ENCODE data around the gene KCNH6. TPM values are rescaled to one million over a fixed set of nuclear protein-coding genes. Genes with fewer than 3 reads are reported as not detected.

Gene KCNH6
- total RNA-seq, 1 donor from 2014 or later: not detected

DNA sequence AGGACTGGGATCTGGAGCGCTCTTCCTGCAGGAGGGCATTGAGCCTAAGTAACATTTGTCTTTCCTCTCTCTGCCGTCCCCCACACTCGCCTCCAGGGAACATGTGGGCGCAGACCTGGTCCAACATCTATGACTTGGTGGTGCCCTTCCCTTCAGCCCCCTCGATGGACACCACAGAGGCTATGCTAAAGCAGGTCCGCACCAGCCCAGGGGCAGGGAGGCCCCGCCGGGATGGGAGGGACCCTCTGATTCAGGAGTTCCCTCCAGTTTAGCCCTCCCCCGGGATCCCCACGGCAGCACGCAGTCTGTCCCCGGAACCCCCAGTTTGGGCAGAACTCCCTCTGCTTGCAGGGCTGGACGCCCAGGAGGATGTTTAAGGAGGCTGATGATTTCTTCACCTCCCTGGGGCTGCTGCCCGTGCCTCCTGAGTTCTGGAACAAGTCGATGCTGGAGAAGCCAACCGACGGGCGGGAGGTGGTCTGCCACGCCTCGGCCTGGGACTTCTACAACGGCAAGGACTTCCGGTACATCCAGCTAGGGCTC is 32.2 kb upstream of the KCNH6 start:
- Histone ChIP-seq H3K36me3 (no peaks in the 10 kb centered on the region), H3K27ac (no peak overlapping the region), H3K27me3 (no peaks in the 10 kb centered on the region), H3K4me1 (no peaks in the 10 kb centered on the region), H3K9me3 (no peaks in the 10 kb centered on the region), H3K4me3 (no peak overlapping the region)
- no peak for DNase-seq (ENCODE audit: extremely low spot score in 2 of 2)
- intact Hi-C loops (cut with DNase I): no loop called here
- TF ChIP-seq, protein P1, sequence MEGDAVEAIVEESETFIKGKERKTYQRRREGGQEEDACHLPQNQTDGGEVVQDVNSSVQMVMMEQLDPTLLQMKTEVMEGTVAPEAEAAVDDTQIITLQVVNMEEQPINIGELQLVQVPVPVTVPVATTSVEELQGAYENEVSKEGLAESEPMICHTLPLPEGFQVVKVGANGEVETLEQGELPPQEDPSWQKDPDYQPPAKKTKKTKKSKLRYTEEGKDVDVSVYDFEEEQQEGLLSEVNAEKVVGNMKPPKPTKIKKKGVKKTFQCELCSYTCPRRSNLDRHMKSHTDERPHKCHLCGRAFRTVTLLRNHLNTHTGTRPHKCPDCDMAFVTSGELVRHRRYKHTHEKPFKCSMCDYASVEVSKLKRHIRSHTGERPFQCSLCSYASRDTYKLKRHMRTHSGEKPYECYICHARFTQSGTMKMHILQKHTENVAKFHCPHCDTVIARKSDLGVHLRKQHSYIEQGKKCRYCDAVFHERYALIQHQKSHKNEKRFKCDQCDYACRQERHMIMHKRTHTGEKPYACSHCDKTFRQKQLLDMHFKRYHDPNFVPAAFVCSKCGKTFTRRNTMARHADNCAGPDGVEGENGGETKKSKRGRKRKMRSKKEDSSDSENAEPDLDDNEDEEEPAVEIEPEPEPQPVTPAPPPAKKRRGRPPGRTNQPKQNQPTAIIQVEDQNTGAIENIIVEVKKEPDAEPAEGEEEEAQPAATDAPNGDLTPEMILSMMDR (IDR thresholded peaks at IDR 0.05): no peak
- no peak for TF ChIP-seq POLR2A (IDR thresholded peaks at IDR 0.05)
- no peak for TF ChIP-seq POLR2AphosphoS5 (IDR thresholded peaks at IDR 0.05; ENCODE audit: insufficient read depth in 1 of 2, low read depth in 1 of 2)

DNA sequence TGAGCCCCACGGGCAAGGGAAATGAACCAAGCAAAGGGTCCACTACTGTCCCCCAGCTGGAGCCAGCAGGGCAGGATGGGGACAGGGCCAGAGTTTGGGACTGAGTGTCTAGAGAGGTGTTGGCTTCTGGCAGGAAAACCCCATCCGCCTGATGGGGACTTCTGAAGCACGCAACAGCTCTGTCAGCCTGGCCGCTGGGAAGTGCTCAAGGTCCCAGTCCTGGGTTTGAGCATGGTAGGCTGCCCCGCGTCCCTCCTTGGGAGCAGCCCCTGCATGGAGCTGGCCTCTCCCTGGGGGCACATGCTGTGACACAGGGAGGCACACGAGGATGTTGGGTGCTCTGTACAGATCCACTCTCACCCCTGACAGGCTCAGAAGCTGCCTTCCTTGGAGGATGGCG is 31.7 kb upstream of the KCNH6 start:
- TF ChIP-seq POLR2A (IDR thresholded peaks at IDR 0.05) (no peak), POLR2AphosphoS5 (IDR thresholded peaks at IDR 0.05; ENCODE audit: insufficient read depth in 1 of 2, low read depth in 1 of 2) (no peak)
- TF ChIP-seq, protein P1 (IDR thresholded peaks at IDR 0.05): no peak
- Histone ChIP-seq H3K27me3 (no peaks in the 10 kb centered on the region), H3K9me3 (no peaks in the 10 kb centered on the region), H3K4me3 (no peak overlapping the region), H3K27ac (no peak overlapping the region), H3K36me3 (no peaks in the 10 kb centered on the region), H3K4me1 (no peaks in the 10 kb centered on the region)
- no peak for DNase-seq (ENCODE audit: extremely low spot score in 2 of 2)
- intact Hi-C loops (cut with DNase I): no loop called here

DNA sequence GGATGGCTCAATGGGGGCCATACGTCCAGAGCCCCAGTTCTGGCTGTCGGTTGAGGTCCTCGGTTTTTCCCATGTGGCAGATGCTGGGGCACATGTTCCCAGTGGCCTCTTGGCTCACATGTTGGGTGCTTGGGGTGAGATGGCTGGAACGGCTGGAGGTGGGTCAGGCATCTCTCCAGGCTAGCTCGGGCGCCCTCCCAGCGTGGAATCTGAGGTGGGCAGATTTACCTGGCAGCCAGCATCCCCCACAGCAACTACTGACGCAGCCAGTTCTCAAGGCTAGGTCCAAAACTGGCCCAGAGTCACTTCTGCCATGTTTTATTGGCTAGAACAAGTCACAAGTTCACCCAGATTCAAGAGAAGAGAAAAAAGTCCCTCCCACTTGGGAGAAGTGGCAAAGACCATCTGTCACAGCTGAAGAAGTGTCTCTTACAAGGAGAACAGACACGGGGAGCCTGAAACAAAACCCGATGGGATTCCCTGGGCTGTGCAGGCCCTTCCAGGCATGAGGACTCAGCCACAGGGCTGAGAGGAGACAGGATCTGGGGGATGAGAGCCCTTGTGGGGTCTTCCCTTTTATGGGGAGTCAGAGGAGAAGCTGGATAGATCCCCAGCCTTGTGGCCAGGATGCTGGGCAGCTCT is 31.1 kb upstream of the KCNH6 start:
- Histone ChIP-seq H3K4me3 (no peak overlapping the region), H3K27me3 (no peaks in the 10 kb centered on the region), H3K9me3 (no peaks in the 10 kb centered on the region), H3K36me3 (no peaks in the 10 kb centered on the region), H3K4me1 (no peaks in the 10 kb centered on the region), H3K27ac (no peak overlapping the region)
- no peak for DNase-seq (ENCODE audit: extremely low spot score in 2 of 2)
- intact Hi-C loops (cut with DNase I): no loop called here
- TF ChIP-seq, protein P1 (IDR thresholded peaks at IDR 0.05): no peak
- TF ChIP-seq POLR2A (IDR thresholded peaks at IDR 0.05) (no peak), POLR2AphosphoS5 (IDR thresholded peaks at IDR 0.05; ENCODE audit: insufficient read depth in 1 of 2, low read depth in 1 of 2) (no peak)

DNA sequence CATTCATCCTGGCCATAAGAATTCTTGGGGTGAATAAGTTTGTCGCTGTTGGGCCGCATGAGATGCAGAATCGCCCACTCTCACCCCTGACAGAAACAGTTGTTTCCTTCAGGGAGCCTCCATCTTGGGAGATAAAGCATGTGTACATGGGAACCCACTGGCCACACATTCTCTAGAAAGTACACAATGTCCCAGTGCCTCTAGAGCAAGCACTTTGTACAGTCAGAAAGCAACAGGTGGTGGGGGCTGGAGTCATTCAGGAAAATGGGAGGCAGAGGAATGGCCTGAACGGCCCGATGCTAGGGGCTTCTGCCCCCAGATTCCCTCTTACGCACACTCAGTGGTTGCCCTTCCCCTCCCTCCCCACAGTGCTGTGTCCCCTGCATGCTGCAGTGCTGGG is 30.2 kb upstream of the KCNH6 start:
- Histone ChIP-seq H3K27ac (no peak overlapping the region), H3K9me3 (no peaks in the 10 kb centered on the region), H3K36me3 (no peaks in the 10 kb centered on the region)

DNA sequence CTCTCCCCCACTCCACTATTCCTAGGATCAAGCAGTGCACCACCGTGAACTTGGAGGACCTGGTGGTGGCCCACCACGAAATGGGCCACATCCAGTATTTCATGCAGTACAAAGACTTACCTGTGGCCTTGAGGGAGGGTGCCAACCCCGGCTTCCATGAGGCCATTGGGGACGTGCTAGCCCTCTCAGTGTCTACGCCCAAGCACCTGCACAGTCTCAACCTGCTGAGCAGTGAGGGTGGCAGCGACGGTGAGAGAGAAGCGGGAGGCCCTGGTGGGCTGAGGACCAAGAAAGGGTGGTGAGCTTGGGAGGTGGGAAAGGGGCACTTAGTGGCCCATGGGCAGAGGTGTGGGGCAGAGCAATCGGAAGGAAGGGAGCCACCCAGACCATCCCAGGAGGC is 29.7 kb upstream of the KCNH6 start:
- intact Hi-C loops (cut with DNase I): no loop called here
- H3K4me3 ChIP-seq: no peak overlapping the region
- no peaks in the 10 kb centered on the region for H3K4me1 ChIP-seq
- no peaks in the 10 kb centered on the region for H3K27me3 ChIP-seq
- no peaks in the 10 kb centered on the region for H3K36me3 ChIP-seq
- H3K27ac ChIP-seq: no peak overlapping the region
- no peaks in the 10 kb centered on the region for H3K9me3 ChIP-seq
- TF ChIP-seq POLR2A (IDR thresholded peaks at IDR 0.05) (no peak), POLR2AphosphoS5 (IDR thresholded peaks at IDR 0.05; ENCODE audit: insufficient read depth in 1 of 2, low read depth in 1 of 2) (no peak)
- TF ChIP-seq, protein P1 (IDR thresholded peaks at IDR 0.05): no peak
- DNase-seq (ENCODE audit: extremely low spot score in 2 of 2): no peak

More for the DNA sequence above, 30.2 kb upstream of the KCNH6 start:
- DNase-seq (ENCODE audit: extremely low spot score in 2 of 2): no peak
- TF ChIP-seq POLR2A (IDR thresholded peaks at IDR 0.05): no peak
- no peak for TF ChIP-seq POLR2AphosphoS5 (IDR thresholded peaks at IDR 0.05; ENCODE audit: insufficient read depth in 1 of 2, low read depth in 1 of 2)
- TF ChIP-seq, protein P1 (IDR thresholded peaks at IDR 0.05): no peak
- intact Hi-C loops (cut with DNase I): no loop called here
- no peak overlapping the region for H3K4me3 ChIP-seq
- H3K4me1 ChIP-seq: no peaks in the 10 kb centered on the region
- no peaks in the 10 kb centered on the region for H3K27me3 ChIP-seq
